ENCODE measurements around the gene CEP104.

Gene CEP104

GRCh38 chr1:3904006-3904842, 47.2 kb upstream of the CEP104 start:
- TF ChIP-seq CTCF (IDR thresholded peaks at IDR 0.05): no peak
- Mint-ChIP-seq H3K36me3 (ENCODE audit: low read depth) (peaks cover 3% of the 10 kb centered on the region), H3K27ac (peak overlapping the region; percentile 33), H3K4me1 (peaks cover 55% of the 10 kb centered on the region), H3K9me3 (no peaks in the 10 kb centered on the region), H3K4me3 (no peak overlapping the region), H3K27me3 (ENCODE audit: low read depth, poor library complexity) (peaks cover 4% of the 10 kb centered on the region)
- DNase-seq: no peak

GRCh38 chr1:3903141-3904005, 46.4 kb upstream of the CEP104 start:
- DNase-seq: no peak
- Mint-ChIP-seq H3K27ac (peak overlapping the region; percentile 33), H3K9me3 (peaks cover 7% of the 10 kb centered on the region), H3K36me3 (ENCODE audit: low read depth) (peaks cover 11% of the 10 kb centered on the region), H3K27me3 (ENCODE audit: low read depth, poor library complexity) (peaks cover 4% of the 10 kb centered on the region), H3K4me3 (no peak overlapping the region), H3K4me1 (peaks cover 53% of the 10 kb centered on the region)
- TF ChIP-seq CTCF (IDR thresholded peaks at IDR 0.05): no peak

GRCh38 chr1:3902571-3903091, 45.6 kb upstream of the CEP104 start:
- no peak overlapping the region for H3K4me3 Mint-ChIP-seq
- TF ChIP-seq CTCF (IDR thresholded peaks at IDR 0.05): no peak
- peaks cover 49% of the 10 kb centered on the region for H3K4me1 Mint-ChIP-seq
- peaks cover 19% of the 10 kb centered on the region for H3K36me3 Mint-ChIP-seq (ENCODE audit: low read depth)
- peaks cover 14% of the 10 kb centered on the region for H3K9me3 Mint-ChIP-seq
- peaks cover 4% of the 10 kb centered on the region for H3K27me3 Mint-ChIP-seq (ENCODE audit: low read depth, poor library complexity)
- no peak overlapping the region for H3K27ac Mint-ChIP-seq
- no peak for DNase-seq

GRCh38 chr1:3902111-3902511, 45.1 kb upstream of the CEP104 start:
- Mint-ChIP-seq H3K4me1 (peaks cover 44% of the 10 kb centered on the region), H3K27me3 (ENCODE audit: low read depth, poor library complexity) (peaks cover 4% of the 10 kb centered on the region), H3K36me3 (ENCODE audit: low read depth) (peaks cover 24% of the 10 kb centered on the region), H3K9me3 (peaks cover 19% of the 10 kb centered on the region), H3K4me3 (no peak overlapping the region), H3K27ac (no peak overlapping the region)
- no peak for TF ChIP-seq CTCF (IDR thresholded peaks at IDR 0.05)
- DNase-seq: no peak

GRCh38 chr1:3900969-3901529, 44.0 kb upstream of the CEP104 start:
- Mint-ChIP-seq H3K4me1 (peaks cover 39% of the 10 kb centered on the region), H3K9me3 (peaks cover 25% of the 10 kb centered on the region), H3K36me3 (ENCODE audit: low read depth) (peaks cover 35% of the 10 kb centered on the region), H3K27me3 (ENCODE audit: low read depth, poor library complexity) (peaks cover 2% of the 10 kb centered on the region), H3K27ac (peak overlapping the region; percentile 99), H3K4me3 (peak overlapping the region; percentile 90)
- TF ChIP-seq CTCF (IDR thresholded peaks at IDR 0.05): no peak
- DNase-seq: peak; percentile 95
